Measurements from ENCODE around the gene HDAC4. TPM values are rescaled to one million over a fixed set of nuclear protein-coding genes. Genes with fewer than 3 reads are reported as not detected.

The HDAC4 gene
- total RNA-seq, 2 donors from 2014 or later: 34.1 to 39.1 TPM

DNA sequence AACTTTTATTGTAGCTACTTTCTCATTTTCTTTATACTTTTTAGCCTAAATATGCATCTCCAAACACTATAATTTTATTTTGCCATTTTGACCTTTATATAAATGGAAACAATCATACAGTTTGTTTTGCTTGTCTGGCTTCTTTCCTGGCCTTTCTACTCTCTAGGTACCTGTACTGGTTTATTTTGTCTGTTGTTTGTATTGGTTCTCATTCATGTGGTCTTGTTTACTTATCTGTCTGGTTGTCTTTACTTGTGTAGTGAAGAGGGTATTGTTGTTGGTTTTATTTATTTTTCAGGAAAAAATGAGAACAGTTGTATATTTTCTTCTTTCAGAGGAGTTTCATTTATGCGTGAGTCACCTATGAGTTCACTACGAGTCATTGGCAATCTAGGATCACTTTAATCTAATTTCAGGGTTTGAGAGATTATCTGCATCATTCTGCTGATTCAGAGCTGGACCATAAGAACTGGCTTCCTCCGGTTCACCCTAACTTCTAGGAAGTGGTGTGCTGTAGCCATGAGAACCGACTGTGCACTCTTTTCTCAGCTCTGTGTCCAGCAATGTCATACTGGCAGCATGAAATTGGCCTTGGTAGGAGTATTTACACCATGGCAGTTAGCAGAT, 33.1 kb upstream of the HDAC4 start:
- Mint-ChIP-seq H3K36me3 (peaks cover 9 to 12% of the 10 kb centered on the region in 2 donors), H3K27ac (peak overlapping the region in 1 of 2 donors; percentile 20), H3K9me3 (peaks cover 6 to 7% of the 10 kb centered on the region in 2 donors)
- DNase-seq (ENCODE audit: low spot score in 2 of 2) (peak in 1 of 2 donors; percentile 19), ATAC-seq (peak; percentile 85 to 95)

DNA sequence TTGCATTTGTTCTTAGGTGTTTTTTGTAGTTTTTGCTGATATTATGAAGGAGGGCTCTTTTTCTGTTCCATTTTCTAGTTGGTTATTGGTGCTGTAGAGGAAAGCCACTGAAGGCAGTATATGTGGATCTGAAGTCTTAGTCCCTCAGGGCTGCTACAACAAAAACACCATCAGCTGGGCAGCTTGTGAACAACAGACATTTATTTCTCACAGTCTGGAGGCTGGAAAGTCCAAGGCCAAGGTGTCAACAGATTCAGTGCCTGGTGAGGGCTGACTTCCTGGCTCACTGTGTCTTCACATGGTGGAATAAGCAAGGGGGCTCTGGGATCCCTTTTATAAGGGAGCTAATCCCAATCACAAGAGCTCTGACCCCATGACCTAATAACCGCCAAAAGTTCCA, 31.4 kb upstream of the HDAC4 start:
- ATAC-seq: no peak

DNA sequence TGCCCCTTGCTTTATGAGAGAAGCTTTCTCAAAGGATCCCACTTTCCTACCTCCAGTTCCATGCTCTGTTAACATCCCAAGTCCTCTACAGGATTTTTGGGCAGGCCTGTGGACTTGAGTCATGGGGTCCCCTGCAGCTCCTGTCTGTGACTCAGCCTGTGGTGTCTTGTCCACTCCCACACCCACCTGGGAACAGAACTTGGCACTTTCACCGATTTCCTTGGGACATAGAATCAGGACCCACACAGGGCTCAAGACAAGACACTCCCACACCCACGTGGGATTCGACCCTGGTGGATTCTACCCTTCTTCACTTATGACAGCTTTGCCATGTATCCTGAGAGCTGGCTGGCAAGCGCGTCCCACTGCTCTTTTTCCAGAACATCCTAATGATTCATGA, 30.7 kb upstream of the HDAC4 start:
- H3K9me3 Mint-ChIP-seq: peaks cover 6 to 7% of the 10 kb centered on the region in 2 donors
- ATAC-seq (no peak), DNase-seq (ENCODE audit: low spot score in 2 of 2) (no peak)
- no peak overlapping the region for H3K27ac Mint-ChIP-seq
- H3K36me3 Mint-ChIP-seq: peaks cover 9 to 12% of the 10 kb centered on the region in 2 donors

More for the DNA sequence above, 31.4 kb upstream of the HDAC4 start:
- no peak for DNase-seq (ENCODE audit: low spot score in 2 of 2)
- Mint-ChIP-seq H3K27ac (no peak overlapping the region), H3K36me3 (peaks cover 9 to 12% of the 10 kb centered on the region in 2 donors), H3K9me3 (peaks cover 6 to 7% of the 10 kb centered on the region in 2 donors)

DNA sequence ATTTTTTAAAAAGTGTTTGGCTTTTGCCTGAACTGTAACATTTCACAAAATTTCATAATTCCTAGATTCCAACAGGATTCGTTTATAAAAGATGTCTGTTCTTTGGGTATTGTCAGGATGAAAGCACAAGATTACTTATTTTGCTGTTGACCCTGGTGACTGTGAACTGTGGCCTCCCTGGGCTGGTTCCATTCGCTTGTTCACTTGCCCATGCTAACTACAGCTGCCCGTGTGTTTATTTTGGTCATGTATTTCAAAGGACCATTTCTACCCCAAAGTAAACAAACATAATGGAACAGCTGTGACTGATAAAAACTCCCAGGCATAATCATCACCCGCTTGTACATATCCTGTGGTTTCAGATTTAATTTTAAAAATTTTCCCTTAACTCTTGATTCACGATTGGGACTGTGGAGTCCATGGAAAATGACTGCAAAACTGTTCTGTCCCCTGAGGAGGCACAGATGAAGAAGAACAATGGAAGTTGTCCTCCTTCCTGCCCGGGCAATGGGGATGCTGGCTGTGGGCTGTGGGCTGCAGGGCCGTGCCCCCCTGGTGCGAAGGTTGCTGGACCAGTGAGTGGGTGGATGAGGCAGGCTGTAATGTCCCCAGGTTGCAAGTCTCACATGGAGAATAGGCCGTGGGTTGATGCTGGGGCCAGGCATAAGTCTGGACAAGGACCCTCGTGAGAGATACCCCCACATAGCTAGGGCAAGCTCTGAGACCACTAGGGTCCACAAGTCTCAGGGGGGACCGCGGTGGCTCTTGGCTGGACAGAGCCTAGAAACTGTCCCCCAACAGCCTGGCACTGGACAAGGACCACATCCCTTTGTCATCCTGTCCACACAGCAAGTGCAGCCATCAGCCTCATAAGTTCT, 28.9 kb upstream of the HDAC4 start:
- no peak for DNase-seq (ENCODE audit: low spot score in 2 of 2)
- Mint-ChIP-seq H3K9me3 (peaks cover 6 to 7% of the 10 kb centered on the region in 2 donors), H3K36me3 (peaks cover 9 to 12% of the 10 kb centered on the region in 2 donors), H3K27ac (no peak overlapping the region)
- ATAC-seq: no peak

DNA sequence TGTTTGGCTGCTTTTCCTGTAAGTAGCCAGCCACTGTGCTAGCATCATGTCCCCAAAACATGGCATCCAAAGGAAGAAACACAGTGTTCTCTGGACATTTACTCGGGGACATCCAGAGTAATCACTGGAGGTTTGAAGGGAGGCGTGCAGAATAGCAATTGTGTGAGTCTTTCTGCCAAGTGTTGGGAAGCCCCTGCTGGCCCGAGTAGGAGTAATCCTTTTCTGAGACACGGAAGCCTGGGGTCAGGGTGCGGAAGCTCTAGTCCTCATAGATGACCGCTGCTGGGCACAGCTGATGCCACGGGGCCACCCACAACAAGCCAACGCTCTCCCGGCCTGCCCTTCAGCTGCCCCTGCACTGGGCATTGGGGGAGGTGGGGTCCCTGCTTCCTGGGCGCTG, 24.8 kb upstream of the HDAC4 start:
- Mint-ChIP-seq H3K36me3 (no peaks in the 10 kb centered on the region), H3K27ac (no peak overlapping the region), H3K9me3 (no peaks in the 10 kb centered on the region)
- ATAC-seq (no peak), DNase-seq (ENCODE audit: low spot score in 2 of 2) (no peak)

DNA sequence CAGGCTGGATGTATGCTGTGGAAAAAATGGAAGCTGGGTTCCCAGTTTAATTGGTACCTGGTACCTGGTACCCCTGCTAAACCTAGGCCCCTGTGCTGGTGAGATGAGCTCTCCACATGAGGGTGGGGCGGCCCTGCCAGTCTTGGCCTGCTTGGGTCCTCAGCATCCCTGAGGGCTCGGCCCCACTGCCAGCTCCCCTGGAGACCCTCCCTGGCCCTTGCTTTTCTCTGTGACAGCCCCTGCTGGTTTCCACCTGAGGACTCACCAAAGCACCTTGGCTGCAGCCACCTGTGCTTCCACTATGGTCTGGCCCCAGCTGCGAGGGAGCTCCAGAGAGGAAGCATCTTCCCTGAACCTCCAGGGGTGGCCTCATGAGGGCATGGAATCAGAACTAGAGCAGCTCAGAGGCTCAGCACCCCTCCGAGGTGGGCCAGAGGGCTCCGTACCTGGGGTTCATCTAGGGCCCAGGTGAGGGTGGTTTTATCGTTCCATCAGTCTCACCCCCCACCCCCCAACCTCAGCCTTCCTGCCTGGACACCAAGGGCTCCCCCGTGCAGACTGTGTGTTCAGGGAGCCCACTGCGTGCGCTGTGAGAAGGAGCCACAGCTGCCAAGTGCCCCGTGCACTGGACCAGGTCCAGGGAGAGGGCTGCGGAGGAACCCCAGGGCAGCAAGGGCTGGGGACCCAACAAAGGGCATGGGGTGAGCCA, 23.7 kb upstream of the HDAC4 start:
- Mint-ChIP-seq H3K27ac (no peak overlapping the region), H3K36me3 (no peaks in the 10 kb centered on the region), H3K9me3 (no peaks in the 10 kb centered on the region)
- DNase-seq (ENCODE audit: low spot score in 2 of 2): no peak
- no peak for ATAC-seq

DNA sequence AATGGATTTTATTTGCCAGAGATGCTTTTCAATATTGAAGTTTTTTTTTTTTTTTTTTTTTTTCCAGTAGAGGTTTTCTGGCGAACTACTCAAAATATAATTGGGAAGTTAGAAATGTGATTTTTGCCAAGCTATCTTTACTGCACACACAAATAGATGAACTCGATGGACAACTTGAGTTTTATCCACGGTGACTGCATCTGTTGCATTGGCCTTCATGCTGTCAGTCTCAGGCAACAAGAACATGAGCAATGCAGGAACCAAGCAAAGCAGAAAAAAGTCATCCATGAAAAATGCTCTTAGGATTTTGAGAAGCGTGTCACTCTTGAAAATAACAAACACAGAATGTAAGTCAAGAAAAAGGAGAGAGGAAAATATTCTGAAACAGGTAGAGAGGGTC, 22.7 kb upstream of the HDAC4 start:
- ATAC-seq (no peak), DNase-seq (ENCODE audit: low spot score in 2 of 2) (no peak)
- no peaks in the 10 kb centered on the region for H3K9me3 Mint-ChIP-seq
- no peak overlapping the region for H3K27ac Mint-ChIP-seq
- no peaks in the 10 kb centered on the region for H3K36me3 Mint-ChIP-seq

DNA sequence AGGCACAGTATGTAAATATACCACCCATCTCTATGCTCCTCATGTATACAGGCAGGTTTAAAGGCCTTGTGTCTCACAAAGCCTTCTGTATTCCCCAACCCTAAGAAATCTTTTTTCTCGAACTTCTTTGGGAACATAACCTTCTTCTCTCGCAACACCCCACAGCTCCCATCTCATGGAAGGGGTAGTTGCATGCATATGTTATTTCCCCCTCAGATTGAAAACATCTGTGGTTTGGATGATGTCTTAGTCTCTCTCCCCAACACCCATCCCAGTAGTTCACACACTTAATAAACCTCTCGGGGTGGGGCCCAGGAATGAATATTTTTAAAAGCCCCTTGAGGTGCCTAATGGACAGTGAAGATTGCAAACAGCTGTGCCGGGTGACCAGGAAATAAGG, 21.0 kb upstream of the HDAC4 start:
- peaks cover 0 to 3% of the 10 kb centered on the region in 2 donors for H3K9me3 Mint-ChIP-seq
- H3K36me3 Mint-ChIP-seq: no peaks in the 10 kb centered on the region
- DNase-seq (ENCODE audit: low spot score in 2 of 2) (no peak), ATAC-seq (no peak)
- H3K27ac Mint-ChIP-seq: no peak overlapping the region

DNA sequence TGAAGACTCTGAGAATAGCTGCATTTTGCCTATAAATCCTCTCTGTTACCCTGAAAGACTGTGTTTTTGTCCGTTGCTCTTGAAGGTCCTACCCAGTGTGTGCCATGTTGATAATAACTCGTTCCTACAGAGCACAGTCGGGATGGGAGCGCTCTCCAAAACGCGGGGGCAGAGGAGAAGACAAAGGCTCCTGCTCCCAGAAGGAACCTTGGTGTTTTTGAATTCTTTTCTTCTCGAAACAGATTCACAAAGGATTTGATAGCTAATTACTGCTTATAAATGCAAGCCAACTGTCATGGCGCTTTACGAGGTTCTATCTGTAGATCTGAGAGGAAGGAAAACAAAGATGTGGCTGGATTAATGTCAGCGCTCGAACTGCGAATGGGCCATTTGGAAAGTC, 19.3 kb upstream of the HDAC4 start:
- no peak overlapping the region for H3K27ac Mint-ChIP-seq
- H3K9me3 Mint-ChIP-seq: peaks cover 0 to 6% of the 10 kb centered on the region in 2 donors
- DNase-seq (ENCODE audit: low spot score in 2 of 2): no peak
- no peak for ATAC-seq
- no peaks in the 10 kb centered on the region for H3K36me3 Mint-ChIP-seq

DNA sequence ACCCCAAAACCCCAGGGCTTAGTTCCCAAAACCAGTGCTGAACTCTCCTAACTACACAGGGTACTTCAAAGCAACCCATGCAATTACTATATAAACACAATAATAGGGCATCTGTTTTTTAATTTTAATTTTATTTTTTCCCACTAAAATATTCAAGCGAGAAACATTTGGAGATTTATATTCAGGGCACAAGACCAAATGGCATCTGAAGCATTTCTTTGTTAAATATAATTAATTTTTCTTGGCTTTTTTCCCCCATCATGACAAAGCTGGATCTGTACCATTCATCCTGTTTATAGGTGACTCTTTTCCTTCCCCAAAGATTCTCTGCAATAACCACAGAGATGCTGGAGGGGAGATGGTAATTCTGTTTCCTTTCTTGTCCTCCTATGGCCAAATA, 18.1 kb upstream of the HDAC4 start:
- no peak for ATAC-seq
- Mint-ChIP-seq H3K9me3 (peaks cover 0 to 6% of the 10 kb centered on the region in 2 donors), H3K27ac (no peak overlapping the region), H3K36me3 (peaks cover 0 to 6% of the 10 kb centered on the region in 2 donors)
- DNase-seq (ENCODE audit: low spot score in 2 of 2): no peak

DNA sequence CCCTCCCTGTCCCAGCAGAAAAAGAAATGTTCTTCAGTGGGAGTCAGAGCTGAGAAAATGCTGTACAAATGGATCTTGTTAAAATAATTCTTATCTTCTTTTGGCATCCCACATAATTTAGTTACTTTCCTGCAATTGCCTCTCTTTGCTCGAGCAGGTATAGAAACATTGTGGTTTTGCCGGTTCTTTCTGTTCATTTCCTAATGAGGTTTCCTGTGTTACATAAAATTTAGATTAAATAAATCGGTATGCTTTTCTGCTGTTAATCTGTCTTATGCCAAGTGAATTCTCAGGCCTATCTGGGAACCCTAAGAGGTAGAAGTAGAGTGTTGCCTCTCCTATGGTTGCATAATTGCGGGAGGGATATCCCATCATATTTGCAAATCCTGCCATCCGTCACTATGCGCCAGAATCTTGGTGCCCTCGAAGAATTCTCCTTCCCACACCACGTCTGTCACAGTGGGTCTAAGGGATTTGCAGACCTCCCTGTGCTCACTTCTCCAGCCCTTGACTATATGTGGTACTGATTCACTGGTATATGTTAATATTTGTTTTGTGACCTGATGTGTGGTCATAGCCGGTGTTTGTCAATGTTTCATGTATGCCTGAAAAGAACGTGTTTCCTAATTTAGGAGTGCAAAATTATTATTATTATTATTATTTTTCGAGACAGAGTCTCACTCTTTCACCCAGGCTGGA, 12.2 kb upstream of the HDAC4 start:
- peaks cover 0 to 8% of the 10 kb centered on the region in 2 donors for H3K36me3 Mint-ChIP-seq
- ATAC-seq: no peak
- peaks cover 0 to 6% of the 10 kb centered on the region in 2 donors for H3K9me3 Mint-ChIP-seq
- peak overlapping the region in 1 of 2 donors; percentile 36 for H3K27ac Mint-ChIP-seq
- no peak for DNase-seq (ENCODE audit: low spot score in 2 of 2)

DNA sequence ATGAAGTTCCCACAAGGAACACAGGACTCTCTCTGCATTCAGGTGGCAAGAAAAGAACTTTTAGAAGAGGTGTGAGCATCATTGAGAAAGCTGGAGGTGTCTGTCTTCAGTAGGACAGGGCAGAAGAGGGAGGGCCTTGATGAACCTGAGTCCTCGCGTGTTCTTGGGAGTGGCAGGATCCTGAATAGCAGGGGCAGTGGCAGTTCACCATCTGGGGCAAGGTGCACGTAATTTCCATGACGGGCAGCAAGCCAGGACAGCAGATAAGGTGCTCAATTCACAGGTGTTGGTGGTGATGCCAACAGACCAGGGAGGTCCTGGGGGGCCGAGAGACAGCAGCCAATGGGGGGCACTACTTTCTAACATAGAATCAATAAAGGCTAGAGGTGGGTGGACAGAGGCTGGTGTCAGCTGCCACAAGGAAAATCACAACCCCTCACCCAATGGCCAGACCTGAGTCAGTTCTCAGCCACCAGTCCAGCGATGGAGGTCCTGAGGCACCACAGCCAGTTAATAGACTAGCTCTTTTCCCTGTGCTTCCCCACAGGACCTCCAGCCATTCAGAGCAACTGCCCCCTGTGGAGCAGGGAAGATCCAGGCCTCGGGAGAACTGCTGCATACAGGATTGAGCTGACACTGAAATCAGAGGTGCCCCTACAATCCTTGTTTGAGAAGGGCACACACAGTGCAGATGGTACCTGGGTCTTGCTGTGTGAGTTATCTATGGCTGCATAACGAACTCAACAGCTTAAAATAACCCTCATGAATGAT, 10.9 kb upstream of the HDAC4 start:
- no peak overlapping the region for H3K27ac Mint-ChIP-seq
- ATAC-seq (no peak), DNase-seq (ENCODE audit: low spot score in 2 of 2) (no peak)

DNA sequence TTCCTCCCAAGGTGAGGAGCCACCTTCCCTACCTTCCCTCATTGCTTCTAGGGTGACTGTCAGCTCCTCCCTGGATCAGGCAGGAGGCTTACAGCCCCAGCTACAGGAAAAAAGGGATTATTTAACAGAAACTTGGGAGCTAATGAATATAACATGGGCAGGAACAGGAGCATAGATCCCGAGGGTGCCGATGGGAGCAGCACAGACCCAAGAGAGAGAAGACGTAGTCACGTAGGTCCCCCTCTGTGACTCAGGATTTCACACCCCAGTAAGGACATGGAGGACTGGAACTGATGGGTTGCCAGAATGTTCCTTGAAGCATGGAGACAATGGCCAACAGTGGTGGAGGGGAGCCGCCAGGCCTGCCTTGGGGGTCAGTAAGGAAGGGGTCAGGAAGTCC, 10.3 kb upstream of the HDAC4 start:
- no peak for DNase-seq (ENCODE audit: low spot score in 2 of 2)
- ATAC-seq: no peak
- Mint-ChIP-seq H3K27ac (no peak overlapping the region), H3K9me3 (no peaks in the 10 kb centered on the region), H3K36me3 (peaks cover 0 to 8% of the 10 kb centered on the region in 2 donors)

More for the DNA sequence above, 10.9 kb upstream of the HDAC4 start:
- Mint-ChIP-seq H3K9me3 (peaks cover 0 to 1% of the 10 kb centered on the region in 2 donors), H3K36me3 (peaks cover 0 to 8% of the 10 kb centered on the region in 2 donors)

DNA sequence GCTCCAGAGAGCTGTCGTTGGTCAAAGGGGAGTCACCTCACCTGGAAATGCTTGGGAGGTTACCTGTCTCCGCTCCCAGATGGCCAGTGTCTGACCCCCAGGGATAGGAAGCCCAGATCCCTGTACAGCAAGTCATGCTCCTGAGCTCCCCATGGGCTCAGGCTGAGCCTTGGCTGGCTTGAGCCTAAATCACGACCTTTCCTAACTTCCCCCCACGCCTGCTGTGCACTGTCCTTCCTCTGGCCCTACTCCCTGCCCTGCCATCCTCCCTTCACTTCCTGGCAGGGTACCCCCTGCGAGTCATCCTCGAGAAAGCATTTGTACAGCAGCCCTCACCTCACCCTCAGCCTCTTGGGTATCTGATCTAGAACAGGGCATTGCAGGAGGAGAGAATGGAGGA, 9.2 kb upstream of the HDAC4 start:
- H3K9me3 Mint-ChIP-seq: no peaks in the 10 kb centered on the region
- ATAC-seq (no peak), DNase-seq (ENCODE audit: low spot score in 2 of 2) (no peak)
- H3K36me3 Mint-ChIP-seq: peaks cover 0 to 8% of the 10 kb centered on the region in 2 donors
- no peak overlapping the region for H3K27ac Mint-ChIP-seq

DNA sequence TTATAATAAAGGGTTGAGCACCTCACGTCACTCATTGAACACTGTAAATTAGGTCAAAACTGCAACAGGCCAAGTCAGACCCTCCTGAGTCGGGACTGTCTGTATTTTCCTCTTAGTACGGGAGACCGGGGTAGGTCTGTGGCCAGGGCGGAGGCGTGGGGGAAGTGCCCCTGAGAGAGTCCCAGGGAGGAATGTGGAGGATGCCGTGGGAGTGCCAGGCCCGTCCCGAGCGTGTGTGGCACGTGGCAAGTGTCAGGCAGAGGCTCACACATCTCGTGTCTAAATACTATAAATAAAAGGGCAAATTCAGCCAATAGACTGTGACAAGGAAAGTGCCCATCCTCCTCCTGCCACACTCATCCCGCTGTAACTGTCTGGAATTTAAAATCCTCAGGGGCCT, 6.3 kb upstream of the HDAC4 start:
- Mint-ChIP-seq H3K9me3 (no peaks in the 10 kb centered on the region), H3K27ac (no peak overlapping the region), H3K36me3 (peaks cover 11 to 14% of the 10 kb centered on the region in 2 donors)
- no peak for DNase-seq (ENCODE audit: low spot score in 2 of 2)
- ATAC-seq: no peak

All from activated naive CD4-positive, alpha-beta T cell treated with anti-CD3 and anti-CD28 coated beads, Interleukin-2, amount 50 U/mL, for 72 hours (primary cell).